A673 (cell line): ENCODE results near the gene EEPD1. TPM values are rescaled to one million over a fixed set of nuclear protein-coding genes. Genes with fewer than 3 reads are reported as not detected.

ENCODE experiments used
- BruUV-seq: library from RNA; stranded (reverse); fragments of 400-500 nt; replicated peaks from 2 replicates; lab custom pipeline; 2021; lab: Mats Ljungman, UMichigan
- CTCF ChIA-PET: fragments of 300-600 bp; sonication (Branson Sonifier 250); formaldehyde crosslinking; loops from one replicate; lab custom pipeline; 2022; ENCODE audit warnings: antibody characterized with exemption; lab: Charles Lee
- POLR2A ChIA-PET: fragments of 300-600 bp; sonication (Branson Sonifier 250); formaldehyde crosslinking; loops from one replicate; lab custom pipeline; 2022; ENCODE audit warnings: antibody characterized with exemption; ENCODE audit not compliant: low non-redundant PET; lab: Charles Lee
- DNase-seq: peaks from one replicate; pipeline ENCODE4 v3.0.0-alpha.2; 2015; ENCODE audit warnings: low spot score
- H3K27ac ChIP-seq: fragments of 200-600 bp; sonication (generic); 2 replicates; pipeline ENCODE4 v1.5.1; 2016; ENCODE audit warnings: mixed run types, low read depth, mild to moderate bottlenecking, mixed read lengths, antibody characterized with exemption, low read length; ENCODE audit not compliant: poor library complexity, severe bottlenecking
- H3K27me3 ChIP-seq: fragments of 200-600 bp; sonication (generic); replicated peaks from 2 replicates; pipeline ENCODE4 v1.6.1; 2017; ENCODE audit warnings: mixed run types, low read depth, mild to moderate bottlenecking, mixed read lengths, antibody characterized with exemption, low read length; ENCODE audit not compliant: insufficient read depth, poor library complexity
- H3K36me3 ChIP-seq: fragments of 200-600 bp; sonication (generic); 2 replicates; pipeline ENCODE4 v1.6.1; 2016; ENCODE audit warnings: mixed run types, mild to moderate bottlenecking, mixed read lengths, antibody characterized with exemption, low read length; ENCODE audit not compliant: insufficient read depth, poor library complexity, severe bottlenecking
- H3K4me1 ChIP-seq: fragments of 200-600 bp; sonication (generic); 2 replicates; pipeline ENCODE4 v1.6.1; 2017; ENCODE audit warnings: mixed run types, mild to moderate bottlenecking, mixed read lengths, antibody characterized with exemption, low read length; ENCODE audit not compliant: insufficient read depth, poor library complexity, severe bottlenecking
- H3K4me3 ChIP-seq: fragments of 200-600 bp; sonication (generic); 2 replicates; pipeline ENCODE4 v1.5.1; 2016; ENCODE audit warnings: low read depth, mixed run types, mild to moderate bottlenecking, mixed read lengths, low read length; ENCODE audit not compliant: poor library complexity, severe bottlenecking
- H3K9me3 ChIP-seq: fragments of 200-600 bp; sonication (generic); 2 replicates; pipeline ENCODE4 v1.6.1; 2016; ENCODE audit warnings: mixed run types, low read depth, mild to moderate bottlenecking, mixed read lengths, antibody characterized with exemption, low read length; ENCODE audit not compliant: poor library complexity, severe bottlenecking
- CTCF ChIP-seq: fragments of 300-800, 200-600 bp; sonication (generic); conservative IDR thresholded peaks from 2 replicates; pipeline ENCODE4 v1.5.1; 2017; ENCODE audit warnings: low read depth, mild to moderate bottlenecking, antibody characterized with exemption, low read length, moderate library complexity, mixed read lengths
- EZH2 ChIP-seq: fragments of 200-600 bp; sonication (generic); IDR thresholded peaks from 2 replicates; pipeline ENCODE4 v1.6.1; 2017; ENCODE audit warnings: borderline replicate concordance, low read depth, mild to moderate bottlenecking, mixed read lengths, antibody characterized with exemption, low read length; ENCODE audit not compliant: poor library complexity, severe bottlenecking
- intact Hi-C: fragments of 100-400 bp; cut with micrococcal nuclease; formaldehyde crosslinking; loops from one replicate; pipeline ENCODE4 v1.10.0; 2022; ENCODE audit not compliant: unreplicated experiment
- total RNA-seq: library from RNA; stranded (reverse); gene quantifications from 2 replicates; pipeline ENCODE4 v1.2.3, GENCODE V29; 2021

EEPD1 gene
- total RNA-seq, 1 experiment from 2014 or later: 2.5 TPM

- intact Hi-C loops: no loop called here
- no peak for TF ChIP-seq CTCF
- no peak for TF ChIP-seq EZH2
- ChIA-PET CTCF (no interaction called here), POLR2A (no interaction called here)
- Histone ChIP-seq H3K36me3 (no peaks in the 10 kb centered on the region), H3K4me3 (no peak overlapping the region), H3K4me1 (no peaks in the 10 kb centered on the region), H3K27ac (no peak overlapping the region), H3K9me3 (no peaks in the 10 kb centered on the region), H3K27me3 (peaks cover 10% of the 10 kb centered on the region)
- DNase-seq: no peak
- no TSS peak for BruUV-seq
These were observed 14.8 kb upstream of the EEPD1 start for GRCh38 chr7:36138209-36138608.

- no TSS peak for BruUV-seq
- POLR2A ChIA-PET: no interaction called here
- CTCF ChIA-PET: no interaction called here
- Histone ChIP-seq H3K4me3 (no peak overlapping the region), H3K27ac (no peak overlapping the region), H3K4me1 (no peaks in the 10 kb centered on the region), H3K9me3 (no peaks in the 10 kb centered on the region), H3K36me3 (no peaks in the 10 kb centered on the region), H3K27me3 (peaks cover 10% of the 10 kb centered on the region)
- intact Hi-C loops: no loop called here
- no peak for DNase-seq
- TF ChIP-seq EZH2: no peak
- TF ChIP-seq CTCF: no peak
These were observed 11.7 kb upstream of the EEPD1 start for GRCh38 chr7:36141351-36141750.

GRCh38 chr7:36141850-36142249 lies 11.2 kb upstream of the EEPD1 start:
- POLR2A ChIA-PET: no interaction called here
- intact Hi-C loops: no loop called here
- peaks cover 10% of the 10 kb centered on the region for H3K27me3 ChIP-seq
- no peaks in the 10 kb centered on the region for H3K9me3 ChIP-seq
- DNase-seq: no peak
- CTCF ChIA-PET: no interaction called here
- no peak for TF ChIP-seq EZH2
- no peak overlapping the region for H3K27ac ChIP-seq
- no TSS peak for BruUV-seq
- H3K4me1 ChIP-seq: no peaks in the 10 kb centered on the region
- no peak overlapping the region for H3K4me3 ChIP-seq
- H3K36me3 ChIP-seq: no peaks in the 10 kb centered on the region

- Histone ChIP-seq H3K36me3 (no peaks in the 10 kb centered on the region), H3K9me3 (no peaks in the 10 kb centered on the region), H3K27me3 (peaks cover 10% of the 10 kb centered on the region), H3K27ac (no peak overlapping the region), H3K4me3 (no peak overlapping the region), H3K4me1 (no peaks in the 10 kb centered on the region)
- BruUV-seq: no TSS peak
- no peak for DNase-seq
- POLR2A ChIA-PET: no interaction called here
- intact Hi-C loops: no loop called here
- CTCF ChIA-PET: no interaction called here
- TF ChIP-seq CTCF (no peak), EZH2 (no peak)
These were observed 8.9 kb upstream of the EEPD1 start for GRCh38 chr7:36144189-36144588.
